GM12873 (cell line): ENCODE results near the gene SLC23A1.

Experiments used
- TF ChIP-seq, protein P1 (sequence below): IDR thresholded peaks from 2 replicates; pipeline ENCODE4 v1.5.1; 2012; ENCODE audit warnings: low read depth, mild to moderate bottlenecking, moderate library complexity, low read length, control low read depth; ENCODE audit not compliant: insufficient read depth; ENCODE audit errors: missing control alignments

Gene SLC23A1

DNA sequence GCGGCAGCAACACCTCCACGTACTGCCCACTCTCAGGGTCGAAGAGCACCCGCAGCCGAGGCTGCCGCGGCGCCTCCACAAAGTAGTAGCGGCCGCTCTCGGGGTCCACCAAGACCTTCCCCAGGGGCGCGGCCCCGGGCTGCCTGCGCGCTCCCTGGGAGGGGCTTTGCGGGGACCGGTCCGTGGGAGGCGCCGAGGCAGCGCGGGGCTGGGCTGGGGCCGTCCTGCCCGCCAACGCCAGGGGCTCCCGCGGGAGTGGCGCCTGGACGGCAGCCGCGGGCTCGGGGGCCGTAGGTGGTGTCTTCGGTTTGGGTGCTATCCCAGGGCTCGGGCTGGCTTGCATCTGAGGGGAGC, 9.2 kb upstream of the SLC23A1 start:
- TF ChIP-seq, protein P1, sequence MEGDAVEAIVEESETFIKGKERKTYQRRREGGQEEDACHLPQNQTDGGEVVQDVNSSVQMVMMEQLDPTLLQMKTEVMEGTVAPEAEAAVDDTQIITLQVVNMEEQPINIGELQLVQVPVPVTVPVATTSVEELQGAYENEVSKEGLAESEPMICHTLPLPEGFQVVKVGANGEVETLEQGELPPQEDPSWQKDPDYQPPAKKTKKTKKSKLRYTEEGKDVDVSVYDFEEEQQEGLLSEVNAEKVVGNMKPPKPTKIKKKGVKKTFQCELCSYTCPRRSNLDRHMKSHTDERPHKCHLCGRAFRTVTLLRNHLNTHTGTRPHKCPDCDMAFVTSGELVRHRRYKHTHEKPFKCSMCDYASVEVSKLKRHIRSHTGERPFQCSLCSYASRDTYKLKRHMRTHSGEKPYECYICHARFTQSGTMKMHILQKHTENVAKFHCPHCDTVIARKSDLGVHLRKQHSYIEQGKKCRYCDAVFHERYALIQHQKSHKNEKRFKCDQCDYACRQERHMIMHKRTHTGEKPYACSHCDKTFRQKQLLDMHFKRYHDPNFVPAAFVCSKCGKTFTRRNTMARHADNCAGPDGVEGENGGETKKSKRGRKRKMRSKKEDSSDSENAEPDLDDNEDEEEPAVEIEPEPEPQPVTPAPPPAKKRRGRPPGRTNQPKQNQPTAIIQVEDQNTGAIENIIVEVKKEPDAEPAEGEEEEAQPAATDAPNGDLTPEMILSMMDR, result no peak

DNA sequence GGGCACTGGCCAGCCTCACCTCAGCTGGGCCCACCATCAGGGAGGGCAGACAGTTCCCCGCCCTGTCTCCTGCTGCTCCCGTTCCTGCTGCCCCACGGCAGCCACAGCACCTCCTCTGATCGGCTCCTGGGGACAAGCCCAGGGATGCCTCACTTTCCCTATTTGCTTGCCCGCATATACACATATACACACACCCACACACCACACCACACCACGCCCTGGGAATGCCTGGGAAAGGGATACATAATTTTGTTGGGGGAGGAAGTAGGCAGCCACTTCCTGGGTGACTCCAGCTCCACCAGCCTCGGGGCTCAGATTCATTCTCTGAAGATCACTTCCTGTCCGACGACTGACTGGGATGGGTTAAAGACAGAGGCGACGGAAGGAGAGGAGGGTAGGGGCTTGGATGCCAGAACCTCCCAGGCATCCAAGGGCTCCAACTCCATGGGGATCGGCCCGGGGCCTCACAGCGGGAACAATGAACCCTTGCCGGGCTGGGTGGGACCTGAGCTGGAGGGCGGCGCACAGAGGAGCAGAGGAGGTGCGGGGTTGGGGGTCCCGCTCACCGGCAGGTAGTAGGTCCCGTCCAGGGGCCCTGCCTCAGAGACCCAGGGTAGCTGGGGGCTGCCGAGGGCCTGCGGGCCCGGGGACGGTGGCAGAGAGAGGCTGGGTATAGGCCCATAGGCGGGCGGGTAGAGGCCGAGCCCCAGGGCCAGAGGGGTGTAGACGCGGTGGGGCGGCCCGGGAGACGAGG, 8.7 kb upstream of the SLC23A1 start:
- TF ChIP-seq, protein P1, result no peak

DNA sequence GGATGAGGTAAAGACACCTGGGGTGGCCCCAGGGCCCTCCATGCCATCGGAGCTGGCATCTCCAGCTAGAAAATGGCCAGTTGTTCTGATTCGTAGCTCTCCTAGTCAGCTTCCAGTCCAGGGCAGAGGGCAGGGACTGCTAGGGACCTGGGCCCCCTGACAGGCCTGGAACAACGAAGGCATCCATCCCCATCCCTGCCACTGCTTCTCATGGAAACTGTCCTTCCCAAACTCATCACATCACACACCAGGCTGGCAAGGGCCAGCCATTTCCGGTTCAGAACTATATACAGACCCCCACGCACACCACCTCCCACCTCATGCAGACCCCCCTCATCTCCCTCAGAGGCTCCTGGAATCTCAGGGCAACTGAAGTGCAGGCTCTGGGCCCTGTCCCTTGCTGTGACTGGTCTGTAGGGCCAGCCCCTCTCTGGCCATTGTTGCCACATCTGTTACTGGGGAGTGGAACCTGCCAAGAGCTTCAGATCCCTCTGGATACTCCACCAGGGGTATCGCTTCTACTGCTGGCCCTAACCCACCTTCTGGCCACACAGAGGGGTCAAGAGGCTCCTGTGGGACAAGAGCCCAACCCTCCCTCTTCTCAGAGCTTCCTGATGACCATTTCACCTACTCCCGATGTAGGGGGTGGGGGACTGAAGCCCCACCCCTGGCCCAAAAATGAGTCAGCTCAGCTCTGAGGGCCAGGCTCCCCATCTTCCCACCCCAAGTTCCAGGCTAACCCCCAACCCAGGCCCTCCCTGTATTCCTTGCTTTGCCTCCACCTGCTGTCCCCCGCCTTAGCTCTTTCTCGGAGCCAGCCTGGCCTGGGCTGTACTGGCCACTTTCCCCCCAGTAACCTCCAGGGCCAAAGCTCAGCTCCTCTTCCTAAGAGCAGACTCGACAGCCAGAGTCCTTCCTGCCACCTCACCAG, 7.8 kb upstream of the SLC23A1 start:
- TF ChIP-seq, protein P1, result no peak

DNA sequence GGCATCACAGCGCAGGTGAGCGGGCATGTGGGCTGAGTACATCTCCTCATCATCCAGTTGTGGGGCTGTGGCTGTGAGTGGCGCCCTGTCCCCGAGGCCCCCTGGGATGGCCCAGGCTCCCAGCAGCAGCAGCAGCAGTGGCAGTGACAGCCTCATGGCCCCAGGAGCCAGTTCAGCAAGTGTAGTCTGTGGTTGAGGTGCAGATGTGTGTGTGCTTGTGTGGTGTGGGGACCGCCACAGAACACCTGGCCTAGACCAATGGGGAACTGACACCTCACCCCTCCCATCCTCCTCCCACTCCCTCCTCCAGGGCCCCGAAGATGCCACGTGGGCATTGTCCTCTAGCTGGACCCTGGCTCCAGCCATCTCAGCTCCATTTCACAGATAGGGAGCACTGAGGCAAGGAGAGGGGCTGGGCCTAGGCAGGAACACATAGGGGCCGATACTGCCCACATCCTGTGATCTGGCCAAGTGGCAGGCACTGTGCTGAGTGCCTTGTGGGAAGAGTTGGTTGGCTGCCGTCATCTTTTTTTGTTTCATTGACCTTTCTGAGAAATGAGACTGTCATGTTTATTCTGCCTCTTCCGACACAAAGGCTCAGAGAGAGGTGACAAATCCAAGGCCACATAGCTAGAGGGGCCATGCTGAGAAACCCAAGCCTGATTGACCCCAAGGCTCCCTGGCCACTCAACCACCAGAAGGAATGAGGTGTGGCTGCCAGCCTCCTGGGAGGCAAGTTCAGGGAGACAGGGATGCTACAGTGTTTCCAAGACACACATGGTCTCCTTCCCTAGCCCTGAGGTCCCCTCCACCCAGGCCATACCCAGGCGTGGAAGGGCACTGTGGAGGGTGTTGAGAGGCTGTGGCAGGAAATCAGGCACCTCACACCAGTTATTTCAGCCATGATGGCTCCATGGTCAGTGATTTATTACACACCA, 6.9 kb upstream of the SLC23A1 start, which contains the start of gene MZB1:
Gene MZB1 (minus strand): TSS at position 213 of the 938 bp plus-strand sequence. CDS start 57 bp downstream, at position 156.
- TF ChIP-seq, protein P1, result no peak

DNA sequence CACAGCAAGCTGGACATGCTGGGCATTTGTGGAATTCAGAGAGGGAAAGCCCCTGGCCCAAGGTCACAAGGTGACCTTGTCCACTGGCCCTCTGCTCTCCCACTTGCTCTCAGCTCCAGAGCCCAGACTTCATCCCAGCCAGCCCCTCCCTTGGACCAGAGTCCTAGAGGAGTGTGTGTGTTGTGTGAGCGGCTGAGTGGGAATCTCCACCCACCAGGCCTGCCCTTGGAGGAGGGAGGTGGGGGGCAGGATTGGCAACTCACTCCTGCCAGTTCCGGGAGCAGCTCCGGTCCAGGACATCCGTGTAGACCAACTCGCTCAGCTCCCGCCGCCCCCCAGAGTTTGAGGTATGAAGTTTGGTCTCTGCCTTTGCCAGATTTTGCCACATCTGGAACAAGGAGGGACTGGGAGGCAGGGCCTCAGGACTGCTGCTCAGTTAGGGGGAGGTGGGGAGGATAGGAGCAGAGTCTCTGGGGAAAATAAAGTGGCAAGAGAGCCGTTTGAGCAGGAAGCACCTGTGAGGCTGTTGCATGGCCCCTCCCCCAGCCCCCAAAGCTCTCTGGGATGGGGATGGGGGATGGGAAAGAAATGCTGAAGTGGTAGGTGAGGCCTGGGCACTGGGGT, 5.2 kb upstream of the SLC23A1 start:
- TF ChIP-seq, protein P1, result no peak

DNA sequence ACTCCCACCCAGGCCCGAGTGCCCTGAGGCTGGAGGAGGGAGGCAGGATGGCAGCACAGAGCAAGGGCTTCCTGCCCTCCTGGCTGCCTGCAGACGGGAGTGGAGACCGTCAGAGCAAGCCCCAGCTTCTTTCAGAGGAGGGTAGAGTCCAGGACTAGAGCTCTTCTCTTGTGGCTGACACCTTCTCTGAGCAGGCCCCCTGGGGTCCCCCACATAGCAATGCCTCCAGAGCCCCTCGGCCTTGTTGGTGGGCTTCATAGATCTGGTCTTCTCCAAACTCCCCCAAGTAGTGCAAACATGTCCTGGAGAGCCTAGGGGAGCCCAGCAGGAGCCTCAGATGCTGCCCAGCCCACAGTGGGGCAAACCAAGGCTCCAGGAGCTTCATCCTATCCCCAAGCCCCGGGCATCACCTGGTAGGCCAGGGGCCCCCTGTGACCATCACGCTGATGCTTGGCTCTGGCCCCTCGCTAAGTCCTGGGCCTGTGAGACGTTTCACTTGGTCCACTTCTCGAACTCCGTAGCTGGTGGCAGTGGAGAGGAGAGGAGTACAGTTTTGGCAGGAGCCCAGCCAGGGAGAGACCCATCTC, 4.6 kb upstream of the SLC23A1 start:
- TF ChIP-seq, protein P1, result no peak
